ENCODE data around the gene DIAPH2.

DIAPH2 gene

GRCh38 chrX:97315939-97316338 lies 631.3 kb downstream of the DIAPH2 start:
- DNase-seq = no peak

GRCh38 chrX:97320305-97320704 lies 635.7 kb downstream of the DIAPH2 start:
- DNase-seq = no peak

GRCh38 chrX:97322401-97322800 lies 637.8 kb downstream of the DIAPH2 start:
- no peak for DNase-seq

- DNase-seq = no peak
Observed at GRCh38 chrX:97326456-97326855, 641.8 kb downstream of the DIAPH2 start.

GRCh38 chrX:97328853-97329390 lies 644.3 kb downstream of the DIAPH2 start:
- no peak for DNase-seq

GRCh38 chrX:97330151-97330550 lies 645.5 kb downstream of the DIAPH2 start:
- DNase-seq = no peak

- DNase-seq = no peak
Observed at GRCh38 chrX:97332963-97333362, 648.3 kb downstream of the DIAPH2 start.

- DNase-seq = no peak
Observed at GRCh38 chrX:97334850-97335249, 650.2 kb downstream of the DIAPH2 start.

- DNase-seq = no peak
Observed at GRCh38 chrX:97344724-97345123, 660.1 kb downstream of the DIAPH2 start.

GRCh38 chrX:97358941-97359340 lies 674.3 kb downstream of the DIAPH2 start:
- DNase-seq = no peak

- DNase-seq = no peak
Observed at GRCh38 chrX:97363843-97364242, 679.2 kb downstream of the DIAPH2 start.

GRCh38 chrX:97366237-97366636 lies 681.6 kb downstream of the DIAPH2 start:
- DNase-seq = no peak

- DNase-seq = no peak
Observed at GRCh38 chrX:97367125-97367524, 682.5 kb downstream of the DIAPH2 start.

- DNase-seq = no peak
Observed at GRCh38 chrX:97369947-97370346, 685.3 kb downstream of the DIAPH2 start.

- DNase-seq = no peak
Observed at GRCh38 chrX:97372001-97372766, 687.5 kb downstream of the DIAPH2 start.

GRCh38 chrX:97374266-97374665 lies 689.6 kb downstream of the DIAPH2 start:
- DNase-seq = no peak

GRCh38 chrX:97380200-97380599 lies 695.6 kb downstream of the DIAPH2 start:
- no peak for DNase-seq

GRCh38 chrX:97384685-97385084 lies 700.0 kb downstream of the DIAPH2 start:
- no peak for DNase-seq

GRCh38 chrX:97387004-97387403 lies 702.4 kb downstream of the DIAPH2 start:
- DNase-seq = no peak

- no peak for DNase-seq
Observed at GRCh38 chrX:97389761-97390192, 705.1 kb downstream of the DIAPH2 start.

GRCh38 chrX:97397371-97397770 lies 712.7 kb downstream of the DIAPH2 start:
- no peak for DNase-seq

GRCh38 chrX:97398030-97398551 lies 713.4 kb downstream of the DIAPH2 start:
- no peak for DNase-seq

GRCh38 chrX:97399400-97399799 lies 714.8 kb downstream of the DIAPH2 start:
- DNase-seq = no peak

GRCh38 chrX:97400492-97400891 lies 715.9 kb downstream of the DIAPH2 start:
- DNase-seq = no peak

GRCh38 chrX:97401154-97401553 lies 716.5 kb downstream of the DIAPH2 start:
- no peak for DNase-seq

Data from NCI-H524 treated with DMSO at 0.1 percent for 48 hours (cell line).